Measurements from ENCODE around the gene FAM13C. TPM values are rescaled to one million over a fixed set of nuclear protein-coding genes. Genes with fewer than 3 reads are reported as not detected.

Gene FAM13C
- total and polyA plus RNA-seq, 9 of the 15 experiments (the other 6 are each of a cell fraction or from before 2014, with no cell fraction given), result not detected

- TF ChIP-seq MLX (CRISPR knock-in tag; conservative IDR thresholded peaks at IDR 0.05) (no peak), CBX5 (IDR thresholded peaks at IDR 0.05; ENCODE audit: borderline replicate concordance, low read depth) (no peak)
Measured at GRCh38 chr10:59237775-59238174, 124.6 kb downstream of the FAM13C start (continued).

- CTCF ChIA-PET (ENCODE audit: low intra/inter-chr PET ratio), result interaction anchor here (0.7 kb wide), 1 partner anchor 577 kb away, joined by 3 read pairs; no protein-coding TSS in a partner anchor
- H3K79me2 ChIP-seq (ENCODE audit: control insufficient read depth, insufficient read depth, low read length), result no peaks in the 10 kb centered on the region
- ATAC-seq (no peak), FAIRE-seq (no peak), DNase-seq (ENCODE audit: extremely low read depth in 1 of 4, low spot score in 3 of 4) (no peak)
- no peaks in the 10 kb centered on the region for H3K4me1 ChIP-seq (replicated peaks in 1 of 2; ENCODE audit: control insufficient read depth in 2 of 2, insufficient read depth in 2 of 2, low read length in 2 of 2)
- peak; percentile 49 for TF ChIP-seq HNRNPK (IDR thresholded peaks at IDR 0.05; ENCODE audit: low read depth, low read length, poor library complexity, severe bottlenecking)
- TF ChIP-seq ZNF518B (CRISPR knock-in tag; IDR thresholded peaks at IDR 0.05), result no peak
- TF ChIP-seq PCBP2 (IDR thresholded peaks at IDR 0.05; ENCODE audit: low read depth, low read length, poor library complexity, severe bottlenecking), result peak; percentile 66
- no peak for TF ChIP-seq ZNF696 (CRISPR knock-in tag; conservative IDR thresholded peaks at IDR 0.05)
- no peak for TF ChIP-seq PRDM10 (IDR thresholded peaks at IDR 0.05; ENCODE audit: partially characterized antibody)
- H3K27ac ChIP-seq (ENCODE audit: extremely low read depth, low read depth, low read length), result no peak overlapping the region
- H3K9me3 ChIP-seq (replicated peaks; ENCODE audit: control insufficient read depth, insufficient read depth, low read depth, low read length), result no peaks in the 10 kb centered on the region
- no peaks in the 10 kb centered on the region for H4K20me1 ChIP-seq (replicated peaks; ENCODE audit: control insufficient read depth, insufficient read depth, low read length)
- no peak overlapping the region for H3K9ac ChIP-seq (ENCODE audit: insufficient read depth in 1 of 2, low read depth in 2 of 2, low read length in 2 of 2)
- no peak overlapping the region for H2AFZ ChIP-seq (ENCODE audit: low read depth, low read length)
- BruUV-seq (replicated peaks), result no TSS peak
- H3K4me2 ChIP-seq (ENCODE audit: insufficient read depth, low read length), result no peak overlapping the region
- 1% methylated on average over 4 of the region's 4 CpGs for WGBS (ENCODE audit: insufficient coverage, low coverage, missing lambda C conversion rate)
- no peaks in the 10 kb centered on the region for H3K36me3 ChIP-seq (ENCODE audit: control insufficient read depth, insufficient read depth, low read length)
- POLR2A ChIA-PET, result no interaction called here
- in situ Hi-C loops (cut with MboI), result no loop called here
- no peaks in the 10 kb centered on the region for H3K9me1 ChIP-seq (ENCODE audit: control insufficient read depth, insufficient read depth, low read length)
- H3K27me3 ChIP-seq (ENCODE audit: control insufficient read depth in 2 of 2, insufficient read depth in 2 of 2, low read length in 2 of 2), result no peaks in the 10 kb centered on the region
- no peak overlapping the region for H3K4me3 ChIP-seq
- intact Hi-C loops (cut with micrococcal nuclease), result no loop called here
Measured at GRCh38 chr10:59236064-59236697, 126.2 kb downstream of the FAM13C start.
